GM18907 (cell line): Measurements from ENCODE around the gene QRICH2.
"Not testable (repeated sequence)": the region's sequence is repeated elsewhere in the genome, so short reads cannot be mapped to it uniquely, and the experiment has no call there.

Experiments used
- ATAC-seq: cut with Tn5 transposase; IDR thresholded peaks from one replicate; pipeline ENCODE4 v1.9.1; 2021; ENCODE audit warnings: mild to moderate bottlenecking, moderate library complexity; ENCODE audit not compliant: unreplicated experiment

Gene QRICH2

GRCh38 chr17:76333673-76334505 is 25.8 kb upstream of the QRICH2 start:
- no peak for ATAC-seq

- ATAC-seq = no peak
Observed at GRCh38 chr17:76331083-76331482, 23.0 kb upstream of the QRICH2 start.

GRCh38 chr17:76329664-76330063 is 21.6 kb upstream of the QRICH2 start:
- ATAC-seq = no peak

GRCh38 chr17:76327696-76328095 is 19.6 kb upstream of the QRICH2 start:
- no peak for ATAC-seq

- ATAC-seq = no peak
Observed at GRCh38 chr17:76326306-76326705, 18.2 kb upstream of the QRICH2 start.

GRCh38 chr17:76318586-76318985 is 10.5 kb upstream of the QRICH2 start:
- ATAC-seq = no peak

- ATAC-seq = no peak
Observed at GRCh38 chr17:76317535-76317934, 9.5 kb upstream of the QRICH2 start.

GRCh38 chr17:76314392-76315227 is 6.5 kb upstream of the QRICH2 start:
- ATAC-seq = no peak

- no peak for ATAC-seq
Observed at GRCh38 chr17:76312735-76313134, 4.7 kb upstream of the QRICH2 start.

GRCh38 chr17:76309461-76309860 is 1.4 kb upstream of the QRICH2 start:
- ATAC-seq = no peak

- no peak for ATAC-seq
Observed at GRCh38 chr17:76307299-76307965, 644 bp downstream of the QRICH2 start.

- ATAC-seq = not testable (repeated sequence)
Observed at GRCh38 chr17:76305135-76305454, 3.0 kb downstream of the QRICH2 start.

- no peak for ATAC-seq
Observed at GRCh38 chr17:76304226-76305134, 3.6 kb downstream of the QRICH2 start.

- ATAC-seq = no peak
Observed at GRCh38 chr17:76297436-76297835, 10.6 kb downstream of the QRICH2 start.

GRCh38 chr17:76296889-76297288 is 11.2 kb downstream of the QRICH2 start:
- ATAC-seq = no peak

- ATAC-seq = no peak
Observed at GRCh38 chr17:76296186-76296585, 11.9 kb downstream of the QRICH2 start.

- ATAC-seq = no peak
Observed at GRCh38 chr17:76293106-76293505, 15.0 kb downstream of the QRICH2 start.

GRCh38 chr17:76292567-76292966 is 15.5 kb downstream of the QRICH2 start:
- ATAC-seq = no peak

- no peak for ATAC-seq
Observed at GRCh38 chr17:76281573-76282371, 26.3 kb downstream of the QRICH2 start.

GRCh38 chr17:76280650-76281049 is 27.4 kb downstream of the QRICH2 start:
- no peak for ATAC-seq
